Sigmoid colon (tissue), 3 donors: ENCODE results near the gene KLK6.

ENCODE experiments used
- POLR2A ChIP-seq, 2 donors: fragments of 450-650 bp; IDR thresholded peaks; one replicate each; pipeline ENCODE4 v1.6.1; 2016; ENCODE audit warnings: antibody characterized with exemption in 2 of 2, mild to moderate bottlenecking in 2 of 2, moderate library complexity in 2 of 2
- TF ChIP-seq, protein P1 (sequence below), 4 experiments: fragments of 450-650 bp in 3 of 4; fragments of 200-600 bp in 1 of 4; IDR thresholded peaks; one replicate each; pipeline ENCODE4 v1.5.1; 2016 to 2019; ENCODE audit warnings: antibody characterized with exemption in 4 of 4, mild to moderate bottlenecking in 3 of 4, moderate library complexity in 2 of 4

DNA sequence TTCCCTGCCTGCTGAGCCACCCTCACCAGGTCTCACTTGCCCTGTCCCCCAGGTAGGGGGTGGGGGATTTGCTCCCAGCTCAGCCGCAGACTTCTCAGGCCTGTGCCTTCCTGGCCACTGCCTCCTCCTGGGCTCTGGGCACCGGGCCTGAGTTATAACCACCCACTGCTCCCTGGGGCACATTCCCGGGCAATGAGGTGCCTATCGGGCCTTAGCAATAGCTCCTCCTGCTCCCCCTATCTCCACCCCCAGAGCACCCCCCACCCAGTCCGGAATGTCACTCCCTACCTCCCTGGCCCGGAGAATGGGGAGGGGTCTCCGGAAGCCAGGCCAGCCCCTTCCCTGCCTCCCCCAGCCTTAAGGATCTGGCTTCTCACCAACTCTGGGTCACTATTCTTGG, 16.5 kb downstream of the KLK6 start, which contains the start of gene KLK5:
- TF ChIP-seq, protein P1, sequence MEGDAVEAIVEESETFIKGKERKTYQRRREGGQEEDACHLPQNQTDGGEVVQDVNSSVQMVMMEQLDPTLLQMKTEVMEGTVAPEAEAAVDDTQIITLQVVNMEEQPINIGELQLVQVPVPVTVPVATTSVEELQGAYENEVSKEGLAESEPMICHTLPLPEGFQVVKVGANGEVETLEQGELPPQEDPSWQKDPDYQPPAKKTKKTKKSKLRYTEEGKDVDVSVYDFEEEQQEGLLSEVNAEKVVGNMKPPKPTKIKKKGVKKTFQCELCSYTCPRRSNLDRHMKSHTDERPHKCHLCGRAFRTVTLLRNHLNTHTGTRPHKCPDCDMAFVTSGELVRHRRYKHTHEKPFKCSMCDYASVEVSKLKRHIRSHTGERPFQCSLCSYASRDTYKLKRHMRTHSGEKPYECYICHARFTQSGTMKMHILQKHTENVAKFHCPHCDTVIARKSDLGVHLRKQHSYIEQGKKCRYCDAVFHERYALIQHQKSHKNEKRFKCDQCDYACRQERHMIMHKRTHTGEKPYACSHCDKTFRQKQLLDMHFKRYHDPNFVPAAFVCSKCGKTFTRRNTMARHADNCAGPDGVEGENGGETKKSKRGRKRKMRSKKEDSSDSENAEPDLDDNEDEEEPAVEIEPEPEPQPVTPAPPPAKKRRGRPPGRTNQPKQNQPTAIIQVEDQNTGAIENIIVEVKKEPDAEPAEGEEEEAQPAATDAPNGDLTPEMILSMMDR (IDR thresholded peaks at IDR 0.05): no peak
- TF ChIP-seq POLR2A (IDR thresholded peaks at IDR 0.05): no peak
